Activated CD8-positive, alpha-beta memory T cell treated with anti-CD3 and anti-CD28 coated beads, Interleukin-2, amount 50 U/mL, for 1 hour (primary cell): Measurements from ENCODE around the gene PROCR.
"Not testable (repeated sequence)": the region's sequence is repeated elsewhere in the genome, so short reads cannot be mapped to it uniquely, and the experiment has no call there.

Source experiments
- DNase-seq: peaks from one replicate; pipeline ENCODE4 v3.0.0-alpha.2; 2020; ENCODE audit errors: extremely low read depth

The PROCR gene

DNA sequence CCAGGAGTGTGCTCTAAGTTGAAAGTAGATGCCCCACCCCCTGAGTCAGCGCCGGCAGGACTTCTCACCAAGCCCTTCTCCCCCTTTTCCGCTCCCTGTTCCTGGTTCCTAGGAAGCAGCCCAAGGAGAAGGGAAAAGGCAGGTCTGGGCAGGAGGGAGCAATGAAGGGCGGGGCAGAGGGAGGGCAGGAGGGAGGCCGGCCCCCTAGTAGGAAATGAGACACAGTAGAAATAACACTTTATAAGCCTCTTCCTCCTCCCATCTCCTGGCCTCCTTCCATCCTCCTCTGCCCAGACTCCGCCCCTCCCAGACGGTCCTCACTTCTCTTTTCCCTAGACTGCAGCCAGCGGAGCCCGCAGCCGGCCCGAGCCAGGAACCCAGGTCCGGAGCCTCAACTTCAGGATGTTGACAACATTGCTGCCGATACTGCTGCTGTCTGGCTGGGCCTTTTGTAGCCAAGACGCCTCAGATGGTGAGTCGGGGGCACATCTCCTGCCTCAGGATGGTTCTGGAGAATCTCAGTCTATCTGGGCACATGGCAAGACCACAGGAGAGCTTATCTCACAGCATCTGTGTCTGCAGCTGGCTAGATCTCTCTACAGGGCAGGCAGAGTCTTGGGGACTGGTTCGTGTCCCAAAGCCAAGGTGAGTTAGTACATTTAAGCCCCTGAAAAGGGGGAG is at the start of gene PROCR:
PROCR (plus strand) TSS at position 320 of the 681 bp plus-strand sequence; CDS start at position 403, 83 bp downstream.
- DNase-seq: no peak

DNA sequence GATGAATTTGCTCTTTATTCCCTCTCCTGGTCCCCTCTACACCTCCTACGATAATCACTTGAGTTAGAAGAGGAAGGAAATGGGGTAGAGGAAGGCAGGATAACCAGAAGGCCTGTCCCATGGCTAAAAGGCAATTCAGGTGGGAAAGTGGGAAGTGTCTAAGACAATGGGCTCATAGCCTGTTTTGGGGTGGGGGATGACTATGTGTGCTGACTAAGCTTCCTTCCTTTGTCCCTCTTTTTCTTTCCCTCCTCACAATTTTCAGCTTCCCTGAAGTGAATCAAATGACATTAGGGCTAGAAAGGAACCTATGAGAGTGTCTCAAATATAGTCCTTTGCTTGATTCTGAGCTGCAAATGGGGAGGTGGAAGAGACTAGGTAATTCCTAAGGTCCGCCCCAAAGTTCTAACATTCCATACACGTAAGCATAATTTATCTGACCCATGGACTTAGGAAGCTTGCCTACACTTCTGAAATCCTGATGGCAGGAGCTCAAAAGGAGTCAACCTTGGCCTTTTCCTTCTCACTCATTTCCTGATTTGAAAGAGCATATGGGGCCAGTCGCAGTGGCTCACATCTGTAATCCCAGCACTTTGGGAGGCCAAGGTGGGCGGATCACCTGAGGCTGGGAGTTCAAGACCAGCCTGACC is 49.0 kb upstream of the PROCR start:
- DNase-seq: no peak

DNA sequence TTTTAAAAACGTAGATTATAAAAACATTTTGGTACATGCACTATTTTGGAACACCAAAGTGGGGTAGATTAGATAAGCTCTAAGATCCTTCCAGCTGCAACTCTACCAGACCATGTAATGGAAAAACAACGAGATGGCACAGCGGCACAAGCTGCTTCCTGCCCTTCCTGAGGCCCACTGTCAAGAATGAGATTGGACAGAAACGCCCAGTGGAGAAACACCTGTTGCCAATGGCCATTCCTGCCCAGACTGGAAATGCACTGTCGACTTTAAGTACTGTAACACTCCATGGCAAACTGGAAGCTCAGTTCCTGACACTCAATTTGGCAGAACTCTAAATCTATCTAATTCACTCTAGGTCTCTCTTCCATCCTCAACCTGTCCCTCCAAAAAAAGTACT is 46.1 kb upstream of the PROCR start:
- DNase-seq: no peak

DNA sequence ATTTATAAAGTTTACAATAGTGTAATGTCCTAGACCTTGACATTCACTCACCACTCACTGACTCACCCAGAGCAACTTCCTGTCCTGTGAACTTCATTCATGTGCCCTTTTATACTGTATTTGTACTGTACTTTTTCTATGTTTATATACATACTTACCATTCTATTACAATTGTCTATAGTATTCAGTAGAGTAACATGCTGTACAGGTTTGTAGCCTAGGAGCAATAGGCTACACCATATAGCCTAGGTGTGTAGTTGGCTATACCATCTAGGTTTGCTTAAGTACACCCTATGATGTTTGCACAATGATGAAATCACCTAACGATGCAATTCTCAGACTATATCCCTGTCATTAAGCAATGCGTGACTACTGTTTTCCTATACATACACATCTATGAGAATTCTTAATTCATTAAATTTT is 42.2 kb upstream of the PROCR start:
- DNase-seq: no peak

DNA sequence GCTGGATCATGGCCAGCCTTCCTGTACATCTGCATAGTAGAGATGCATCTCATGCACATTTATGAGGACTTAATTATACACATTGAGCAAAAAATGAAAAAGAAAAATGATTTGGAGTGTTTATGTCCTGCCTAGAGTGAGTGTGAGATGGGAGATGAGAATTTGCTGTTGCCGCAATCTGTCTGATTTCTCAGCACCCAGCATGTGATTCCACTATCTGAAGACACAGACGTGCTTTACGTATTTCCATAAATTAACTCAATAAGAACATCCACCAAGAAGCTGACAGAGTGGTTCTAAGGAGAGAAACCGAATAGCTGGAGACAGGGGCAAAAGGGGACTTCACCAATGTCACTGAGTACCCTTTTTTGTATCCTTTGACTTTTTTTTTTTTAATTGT is 39.9 kb upstream of the PROCR start:
- DNase-seq: no peak

DNA sequence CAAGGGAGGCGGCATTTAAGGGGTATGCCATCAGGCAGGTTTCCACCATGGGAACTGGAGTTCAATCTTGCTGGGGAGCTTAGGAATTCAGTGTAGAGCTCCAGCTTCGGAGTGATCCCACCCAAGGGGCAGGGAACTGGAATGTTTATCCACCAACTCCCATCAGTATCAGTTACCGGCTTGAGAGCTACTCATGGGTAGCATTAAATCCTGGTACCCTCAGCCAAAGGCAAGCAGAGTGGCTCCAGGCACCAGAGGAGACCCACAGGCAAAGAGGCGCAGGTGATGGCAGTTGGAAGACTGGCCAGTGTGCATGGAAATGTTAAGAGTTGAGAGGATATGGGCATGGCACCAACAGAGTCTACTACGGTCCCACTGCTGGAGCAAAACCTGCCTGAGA is 38.8 kb upstream of the PROCR start:
- DNase-seq: no peak

DNA sequence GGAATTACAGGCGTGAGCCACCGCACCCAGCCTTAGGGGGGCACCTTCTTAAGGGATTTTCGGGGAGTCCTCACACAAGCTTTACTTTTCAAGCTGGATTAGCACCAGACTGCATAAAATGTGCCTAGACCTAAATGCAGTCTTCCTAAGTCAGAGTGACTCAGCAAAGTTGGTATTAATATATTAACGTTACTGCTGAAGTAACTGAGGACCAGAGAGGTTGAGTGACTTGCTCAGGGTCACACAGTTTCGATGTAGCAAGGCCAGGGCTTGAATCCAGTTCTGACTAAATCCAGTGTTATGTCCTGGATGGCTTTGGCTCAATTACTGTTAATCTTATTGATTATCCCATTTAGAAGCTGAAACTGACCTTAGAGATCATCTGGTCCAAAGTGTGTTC is 38.1 kb upstream of the PROCR start:
- DNase-seq: no peak

DNA sequence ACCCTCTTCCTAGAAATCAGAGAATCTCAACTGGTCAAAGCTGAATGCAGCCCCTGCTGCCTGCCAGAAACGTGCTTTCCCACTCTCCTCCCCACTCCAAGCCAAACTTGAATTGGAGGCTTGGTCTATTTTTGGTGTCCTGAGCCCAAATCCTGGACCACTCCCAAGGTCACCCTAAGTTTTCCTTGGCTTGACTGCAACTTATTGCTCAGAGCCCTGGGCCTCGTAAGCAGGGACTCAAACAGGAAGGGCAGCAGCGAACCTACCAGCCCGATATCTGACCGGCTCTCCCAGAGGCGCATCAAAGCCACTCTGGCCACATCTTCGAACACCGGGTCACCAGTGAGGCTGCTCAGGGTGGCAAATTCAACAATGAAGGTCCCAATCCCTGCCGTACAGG is 37.4 kb upstream of the PROCR start:
- no peak for DNase-seq

DNA sequence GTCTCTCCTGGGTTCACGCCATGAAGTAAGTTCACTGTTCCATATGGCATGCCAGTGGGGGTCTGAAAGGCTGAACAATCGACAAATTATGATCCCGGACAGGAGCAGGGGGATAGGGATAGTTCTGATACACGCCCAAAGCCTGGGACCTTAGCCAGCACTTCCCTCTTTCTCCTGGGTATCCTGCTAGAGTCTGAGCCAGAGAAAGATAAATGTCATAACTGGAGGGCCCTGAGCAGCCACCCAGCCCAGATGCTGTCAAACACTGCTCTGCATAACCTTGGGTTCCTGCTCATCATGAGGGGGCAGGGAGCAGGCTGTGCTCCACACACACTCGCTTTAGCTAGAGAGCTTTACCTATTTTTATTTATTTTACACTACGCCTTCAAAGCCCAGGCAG is 37.0 kb upstream of the PROCR start:
- no peak for DNase-seq

DNA sequence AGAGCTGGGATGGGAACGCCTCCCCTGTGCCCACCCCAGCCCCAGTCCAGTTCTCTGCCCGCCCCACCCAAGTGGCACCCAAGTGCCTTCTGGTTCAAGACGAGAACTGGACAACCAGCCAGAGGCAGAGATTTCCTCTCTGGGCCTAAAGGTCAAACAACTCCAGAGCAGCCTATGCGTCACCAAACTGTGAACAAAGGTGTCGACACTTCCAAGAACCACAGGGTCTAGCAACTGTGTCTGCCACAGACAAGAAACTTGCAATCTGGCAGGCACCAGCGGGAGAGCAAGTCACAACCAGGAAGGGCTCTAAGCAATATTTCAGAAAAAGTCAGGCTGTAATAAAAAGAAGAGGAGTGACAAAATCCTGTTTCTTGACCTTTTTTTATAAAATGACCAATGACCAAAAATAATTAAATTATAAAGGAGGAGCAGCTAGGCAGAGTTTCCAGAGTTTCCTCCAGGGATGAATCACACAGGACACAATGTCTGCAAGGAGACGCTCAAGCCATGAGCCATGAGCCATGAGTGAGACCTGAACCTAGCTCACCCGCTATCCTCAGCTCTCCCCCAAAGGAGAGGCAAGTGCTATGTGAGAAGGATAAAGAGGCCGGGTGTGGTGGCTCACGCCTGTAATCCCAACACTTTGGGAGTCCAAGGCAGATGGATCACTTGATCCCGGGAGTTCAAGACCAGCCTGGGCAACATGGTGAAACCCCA is 35.8 kb upstream of the PROCR start:
- no peak for DNase-seq

DNA sequence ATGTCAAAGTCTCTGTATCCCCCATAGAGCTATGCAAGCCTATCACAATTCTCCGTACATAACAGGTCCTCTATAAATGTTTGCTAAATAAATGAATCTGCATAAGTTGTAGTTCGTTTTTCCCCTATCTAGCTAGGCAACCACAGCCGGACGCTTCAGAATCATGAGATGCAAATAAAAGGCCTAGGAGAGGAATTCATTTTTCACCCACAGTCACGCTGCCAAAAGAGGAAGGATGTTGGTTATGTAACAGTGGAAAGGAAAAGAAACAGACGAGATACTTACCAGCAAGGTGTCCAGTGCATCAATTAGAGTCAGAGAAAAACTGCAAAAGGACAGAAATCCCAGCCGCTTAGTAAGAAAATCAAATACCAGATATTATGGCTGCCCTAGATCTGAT is 27.2 kb upstream of the PROCR start:
- DNase-seq: no peak

DNA sequence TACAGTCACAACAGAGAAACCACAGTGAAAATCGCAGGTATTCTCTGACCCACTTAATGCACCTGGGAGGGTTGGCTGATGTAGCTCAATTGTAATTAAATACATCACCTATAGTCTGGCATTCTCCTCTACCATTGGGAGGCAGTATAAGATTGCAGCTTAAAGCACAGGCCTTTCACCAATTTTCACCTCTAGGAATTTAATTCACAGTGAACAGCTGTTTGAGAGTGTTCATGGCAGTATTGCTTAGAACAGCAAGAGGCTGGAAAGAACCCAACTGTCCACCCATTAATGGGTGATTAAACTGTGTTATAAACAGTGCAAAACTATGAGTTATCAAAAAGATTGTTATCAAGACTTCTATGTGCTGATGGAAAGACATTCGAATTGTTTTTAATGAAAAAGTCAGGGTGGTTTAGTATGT is 26.7 kb upstream of the PROCR start:
- no peak for DNase-seq

DNA sequence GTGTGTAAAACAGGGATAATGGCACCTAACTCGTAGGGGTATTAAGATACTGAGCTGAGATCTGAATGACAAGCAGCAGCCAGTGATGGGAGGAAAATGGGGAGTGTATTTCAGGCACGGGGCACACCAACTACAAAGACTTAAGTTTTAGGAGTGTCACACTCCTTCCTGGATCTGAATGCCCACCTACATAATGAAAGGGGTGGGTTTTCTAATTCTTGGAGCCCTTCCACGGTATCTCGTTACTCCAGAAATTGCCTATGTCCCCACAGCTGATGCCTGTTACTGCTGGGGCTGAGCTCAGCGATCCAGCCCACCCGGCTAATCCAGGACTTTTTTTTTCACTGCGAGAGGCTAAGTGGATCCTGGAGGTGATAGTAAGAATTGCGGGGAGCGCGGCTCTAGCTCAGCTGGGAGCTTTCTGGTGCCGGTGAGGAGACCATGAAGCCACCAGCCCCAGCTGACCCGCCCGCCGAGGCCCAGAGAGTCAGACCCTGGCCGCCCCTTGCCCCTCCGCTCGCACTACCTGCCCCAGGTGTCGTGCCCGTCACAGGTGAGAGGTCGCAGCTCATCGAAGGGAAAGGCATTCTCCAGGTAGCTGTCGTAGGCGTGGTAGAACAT is 25.5 kb upstream of the PROCR start:
- no peak for DNase-seq

DNA sequence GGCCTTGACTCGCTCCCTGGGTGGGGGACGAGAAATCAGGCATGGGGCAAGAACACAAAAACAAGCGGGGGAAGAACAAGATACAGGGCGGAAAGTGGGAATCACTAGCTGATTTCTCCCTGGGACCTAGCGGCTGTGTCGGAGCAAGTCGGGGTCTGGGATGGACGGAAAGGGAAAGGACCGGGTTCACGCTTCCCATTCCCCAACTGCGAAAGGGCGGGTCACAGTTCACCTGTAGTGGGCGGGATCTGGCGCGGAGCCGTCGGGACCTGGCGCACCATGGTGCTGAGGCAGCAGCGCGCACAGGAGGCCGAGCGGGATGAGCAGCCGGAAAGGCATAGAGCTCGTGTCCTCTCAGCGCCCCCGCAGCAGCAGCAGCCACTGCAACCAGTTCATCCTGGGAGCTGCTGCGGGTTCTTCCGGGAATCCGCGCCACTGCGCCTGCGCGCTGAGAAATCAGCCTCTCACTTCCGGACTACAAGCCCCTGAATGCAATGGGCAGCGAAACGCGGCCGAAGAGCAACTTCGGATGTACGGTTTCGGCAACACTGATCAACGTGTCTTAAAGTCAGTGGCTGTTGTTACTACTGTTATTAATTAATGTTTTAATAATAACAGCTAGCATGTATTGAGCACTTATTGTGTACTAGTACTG is 24.8 kb upstream of the PROCR start, which contains the start of gene EDEM2:
EDEM2 (minus strand) TSS at position 417 of the 655 bp plus-strand sequence; CDS start at position 339, 78 bp downstream.
- DNase-seq: peak; percentile 80

DNA sequence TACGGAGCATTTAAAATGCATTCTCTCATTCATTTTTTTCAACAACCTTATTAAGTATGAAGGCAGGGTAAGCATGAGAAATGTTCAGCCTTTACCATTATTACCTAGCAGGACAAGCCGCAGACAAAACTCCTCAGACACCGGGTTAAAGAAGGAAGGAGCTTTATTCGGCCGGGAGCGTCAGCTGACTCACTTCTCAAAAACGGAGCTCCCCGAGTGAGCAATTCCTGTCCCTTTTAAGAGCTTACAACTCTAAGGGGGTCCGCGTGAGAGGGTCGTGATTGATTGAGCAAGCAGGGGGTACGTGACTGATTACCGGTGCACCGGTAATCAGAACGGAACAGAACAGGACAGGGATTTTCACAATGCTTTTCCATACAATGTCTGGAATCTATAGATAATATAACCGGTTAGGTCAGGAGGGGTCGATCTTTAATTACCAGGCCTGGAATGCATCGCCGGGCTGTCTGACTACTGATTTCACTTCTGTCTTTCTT is 24.2 kb upstream of the PROCR start:
- DNase-seq: not testable (repeated sequence)

DNA sequence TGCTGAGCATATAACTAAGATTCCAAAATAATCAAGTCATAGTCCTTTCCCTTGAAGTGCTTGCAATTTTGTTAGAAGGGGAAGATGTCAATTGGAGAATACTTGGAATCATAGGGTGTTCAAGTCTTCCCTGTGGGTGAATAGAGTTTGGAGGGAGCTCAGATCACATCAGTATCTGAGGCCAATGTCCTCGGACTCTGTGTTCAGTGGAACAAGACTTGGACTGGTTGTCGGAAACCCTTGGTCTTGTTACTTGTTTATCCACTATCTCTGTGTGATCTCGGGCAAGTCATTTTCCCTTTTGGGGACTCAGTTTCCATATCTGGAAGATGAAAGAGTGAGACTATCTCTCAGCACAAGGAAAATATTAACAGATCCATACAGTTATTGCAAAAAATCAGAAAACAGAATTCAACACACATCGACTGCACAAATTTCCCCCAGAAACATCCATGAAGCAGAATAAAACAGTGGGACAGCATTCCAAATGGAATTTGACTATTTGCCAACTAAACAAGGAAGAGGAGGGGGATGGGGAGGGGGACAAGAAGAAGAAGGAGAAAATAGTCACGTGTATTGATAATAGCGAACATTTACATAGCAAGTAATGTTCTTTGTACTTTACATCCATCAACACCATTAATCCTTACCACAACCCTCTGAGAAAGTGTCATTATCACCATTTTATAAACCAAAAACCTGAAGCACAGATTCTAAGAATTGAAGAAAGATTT is 20.9 kb upstream of the PROCR start:
- no peak for DNase-seq

DNA sequence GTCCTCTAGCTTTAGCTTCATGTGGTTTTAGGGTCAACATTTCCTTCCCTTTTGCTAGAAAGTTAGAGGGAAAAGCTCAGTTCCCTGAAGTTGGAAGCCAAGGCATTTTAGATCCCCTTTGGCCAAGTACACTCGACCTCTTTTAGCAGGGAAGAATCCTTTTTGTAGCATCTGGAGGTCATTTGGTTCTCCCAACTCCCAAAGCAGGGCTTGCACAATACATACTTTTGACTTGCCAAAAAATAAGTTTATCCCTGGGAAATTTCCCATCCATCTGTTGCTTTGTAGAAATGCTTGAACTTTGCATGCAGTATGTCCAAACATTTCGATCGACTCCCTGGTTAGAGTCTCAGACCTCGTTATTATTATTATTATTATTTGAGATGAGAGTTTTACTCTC is 20.1 kb upstream of the PROCR start:
- no peak for DNase-seq

DNA sequence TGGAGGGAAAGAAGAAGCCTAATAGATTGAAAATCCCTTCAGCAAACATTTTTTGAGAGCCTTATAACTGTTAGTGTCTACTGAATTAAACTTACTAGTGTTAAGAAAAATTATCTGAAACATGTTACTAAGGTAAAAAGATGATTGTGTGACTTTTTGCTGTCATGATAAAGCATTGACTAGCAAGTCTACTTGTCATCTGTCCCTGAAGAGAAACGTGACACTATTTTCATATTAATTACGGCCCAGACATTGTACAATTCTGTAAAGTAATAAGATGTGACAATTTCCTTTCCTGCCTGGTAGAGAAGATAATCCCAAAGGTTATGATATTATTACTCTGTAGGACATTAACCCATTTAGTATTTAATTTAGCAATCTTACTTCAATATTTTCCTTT is 15.9 kb upstream of the PROCR start:
- DNase-seq: no peak

DNA sequence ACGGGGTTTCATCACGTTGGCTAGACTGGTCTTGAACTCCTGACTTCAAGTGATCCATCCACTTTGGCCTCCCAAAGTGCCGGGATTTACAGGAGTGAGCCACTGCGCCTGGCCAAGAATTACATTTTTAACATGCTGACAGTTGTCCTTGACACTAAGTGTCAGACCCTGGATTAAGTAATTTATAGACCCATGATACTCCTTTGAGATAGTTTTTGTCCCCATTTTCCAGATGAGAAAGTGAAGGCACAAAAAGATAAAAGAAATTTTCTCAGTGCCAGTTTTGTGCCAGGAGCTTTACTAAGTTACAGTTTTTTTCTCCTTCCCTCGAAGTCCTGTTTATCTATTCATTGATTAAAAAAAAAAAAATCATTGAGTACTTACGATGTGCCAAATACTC is 14.9 kb upstream of the PROCR start:
- no peak for DNase-seq

DNA sequence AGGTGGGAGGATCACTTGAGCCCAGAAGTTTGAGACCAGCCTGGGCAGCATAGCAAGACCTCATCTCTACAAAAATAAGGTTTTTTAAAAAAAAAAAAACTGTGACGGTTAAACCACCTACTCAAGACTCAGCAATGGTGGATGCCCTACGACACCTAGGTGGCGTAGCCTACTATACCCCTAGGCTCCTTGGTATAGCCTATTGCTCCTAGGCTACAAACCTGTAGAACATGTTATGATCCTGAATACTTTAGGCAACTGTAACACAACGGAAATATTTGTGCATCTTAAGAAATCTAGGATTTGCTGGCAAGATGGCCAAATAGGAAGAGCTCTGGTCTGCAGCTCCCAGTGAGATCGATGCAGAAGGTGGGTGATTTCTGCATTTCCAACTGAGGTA is 11.5 kb upstream of the PROCR start:
- not testable (repeated sequence) for DNase-seq

DNA sequence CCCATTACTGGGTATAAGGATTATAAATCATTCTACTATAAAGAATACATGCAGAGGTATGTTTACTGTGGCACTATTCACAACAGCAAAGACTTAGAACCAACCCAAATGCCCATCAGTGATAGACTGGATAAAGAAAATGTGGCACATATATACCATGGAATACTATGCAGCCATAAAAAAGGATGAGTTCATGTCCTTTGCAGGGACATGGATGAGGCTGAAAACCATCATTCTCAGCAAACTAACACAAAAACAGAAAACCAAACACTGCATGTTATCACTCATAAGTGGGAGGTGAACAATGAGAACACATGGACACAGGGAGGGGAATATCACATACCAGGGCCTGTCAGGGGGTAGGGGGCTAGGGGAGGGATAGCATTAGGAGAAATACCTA is 7.3 kb upstream of the PROCR start:
- DNase-seq: not testable (repeated sequence)
